ENCODE data around the gene SYPL2.

The SYPL2 gene

DNA sequence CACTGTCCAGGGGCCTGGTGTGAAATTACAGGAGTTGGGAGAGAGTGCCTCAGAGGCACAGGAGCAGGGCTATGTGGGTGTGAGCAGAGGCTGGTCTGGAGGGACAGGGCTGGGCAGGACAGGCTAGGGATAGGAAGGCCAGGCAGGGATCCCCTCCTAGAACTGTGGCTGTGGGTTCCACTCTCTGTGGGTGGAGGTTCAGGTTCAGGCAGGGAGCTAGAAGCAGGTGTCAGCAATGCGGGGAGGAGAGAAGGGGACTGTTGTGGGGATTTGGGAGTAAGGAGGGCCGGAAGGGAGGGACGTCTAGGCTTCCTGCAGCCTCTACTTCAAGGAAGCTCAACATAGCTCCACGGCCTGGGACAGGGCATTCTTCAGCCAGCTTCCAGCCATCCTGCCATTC lies 65.0 kb downstream of the SYPL2 start:
- H3K4me1 Mint-ChIP-seq, result peaks cover 62% of the 10 kb centered on the region
- TF ChIP-seq, protein P1, sequence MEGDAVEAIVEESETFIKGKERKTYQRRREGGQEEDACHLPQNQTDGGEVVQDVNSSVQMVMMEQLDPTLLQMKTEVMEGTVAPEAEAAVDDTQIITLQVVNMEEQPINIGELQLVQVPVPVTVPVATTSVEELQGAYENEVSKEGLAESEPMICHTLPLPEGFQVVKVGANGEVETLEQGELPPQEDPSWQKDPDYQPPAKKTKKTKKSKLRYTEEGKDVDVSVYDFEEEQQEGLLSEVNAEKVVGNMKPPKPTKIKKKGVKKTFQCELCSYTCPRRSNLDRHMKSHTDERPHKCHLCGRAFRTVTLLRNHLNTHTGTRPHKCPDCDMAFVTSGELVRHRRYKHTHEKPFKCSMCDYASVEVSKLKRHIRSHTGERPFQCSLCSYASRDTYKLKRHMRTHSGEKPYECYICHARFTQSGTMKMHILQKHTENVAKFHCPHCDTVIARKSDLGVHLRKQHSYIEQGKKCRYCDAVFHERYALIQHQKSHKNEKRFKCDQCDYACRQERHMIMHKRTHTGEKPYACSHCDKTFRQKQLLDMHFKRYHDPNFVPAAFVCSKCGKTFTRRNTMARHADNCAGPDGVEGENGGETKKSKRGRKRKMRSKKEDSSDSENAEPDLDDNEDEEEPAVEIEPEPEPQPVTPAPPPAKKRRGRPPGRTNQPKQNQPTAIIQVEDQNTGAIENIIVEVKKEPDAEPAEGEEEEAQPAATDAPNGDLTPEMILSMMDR (IDR thresholded peaks at IDR 0.05), result no peak
- H3K27me3 Mint-ChIP-seq (ENCODE audit: low read depth, poor library complexity), result peaks cover 14% of the 10 kb centered on the region
- no peak overlapping the region for H3K27ac Mint-ChIP-seq
- peak overlapping the region; percentile 12 for H3K4me3 Mint-ChIP-seq
- H3K36me3 Mint-ChIP-seq (ENCODE audit: low read depth), result no peaks in the 10 kb centered on the region
- H3K9me3 Mint-ChIP-seq, result no peaks in the 10 kb centered on the region
- no peak for DNase-seq
